H1 (cell line): Measurements from ENCODE around the gene CRISPLD2. TPM values are rescaled to one million over a fixed set of nuclear protein-coding genes. Genes with fewer than 3 reads are reported as not detected.

Experiments
- CTCF ChIA-PET: fragments of 300-600 bp; sonication (Branson Sonifier 250); formaldehyde crosslinking; loops from one replicate; lab custom pipeline; 2021; ENCODE audit not compliant: partially characterized antibody; lab: Charles Lee
- POLR2A ChIA-PET: fragments of 300-600 bp; sonication (Branson Sonifier 250); formaldehyde crosslinking; loops from one replicate; lab custom pipeline; 2021; ENCODE audit warnings: inconsistent platforms; ENCODE audit not compliant: partially characterized antibody; lab: Charles Lee
- DNase-seq, 2 experiments: peaks; one replicate each; pipeline versions ENCODE4 v3.0.0 to v3.0.0-alpha.2; 2010 to 2022; ENCODE audit warnings: low spot score in 2 of 2, low read depth in 1 of 2, mixed read lengths in 1 of 2
- FAIRE-seq: peaks from 2 replicates; lab custom pipeline; 2011; peaks lifted over from hg19 to GRCh38; lab: Jason Lieb, UNC
- H2AFZ ChIP-seq: 2 replicates; pipeline ENCODE4 v1.8.1; 2012; ENCODE audit warnings: low read length, inconsistent platforms
- H2AK5ac ChIP-seq: 2 replicates; pipeline ENCODE4 v1.6.1; 2013; ENCODE audit warnings: low read depth, low read length
- H2BK120ac ChIP-seq: replicated peaks from 2 replicates; pipeline ENCODE3; 2013; ENCODE audit warnings: low read depth, low read length, inconsistent platforms
- H2BK12ac ChIP-seq: 2 replicates; pipeline ENCODE4 v1.6.1; 2013; ENCODE audit warnings: low read depth, low read length
- H2BK15ac ChIP-seq: 2 replicates; pipeline ENCODE4 v1.6.1; 2013; ENCODE audit warnings: low read length
- H2BK20ac ChIP-seq: 2 replicates; pipeline ENCODE4 v1.6.1; 2013; ENCODE audit warnings: low read length
- H2BK5ac ChIP-seq: 2 replicates; pipeline ENCODE4 v1.6.1; 2013; ENCODE audit warnings: low read depth, low read length
- H3K14ac ChIP-seq: 2 replicates; pipeline ENCODE4 v1.6.1; 2013; ENCODE audit warnings: inconsistent platforms; ENCODE audit not compliant: insufficient read length
- H3K18ac ChIP-seq: 2 replicates; pipeline ENCODE4 v1.6.1; 2013; ENCODE audit warnings: low read length; ENCODE audit errors: extremely low read depth
- H3K23ac ChIP-seq: 2 replicates; pipeline ENCODE4 v1.6.1; 2013; ENCODE audit warnings: inconsistent platforms; ENCODE audit not compliant: insufficient read length
- H3K23me2 ChIP-seq: 2 replicates; pipeline ENCODE4 v1.6.1; 2013; ENCODE audit warnings: low read depth, low read length
- H3K27ac ChIP-seq: 2 replicates; pipeline ENCODE4 v1.6.1; 2011; ENCODE audit warnings: low read depth, low read length, inconsistent platforms
- H3K27me3 ChIP-seq, 4 experiments: replicated peaks in 1 of 4; 1 replicate in 1 of 4; 2 replicates in 3 of 4; pipeline versions ENCODE4 v1.6.1 to v1.8.1; 2011 to 2013; ENCODE audit warnings: low read length in 3 of 4, mild to moderate bottlenecking in 3 of 4, inconsistent platforms in 2 of 4, mixed read lengths in 2 of 4, moderate library complexity in 1 of 4; ENCODE audit not compliant: control insufficient read depth in 3 of 4, insufficient read depth in 3 of 4; ENCODE audit errors: extremely low read depth in 1 of 4
- H3K36me3 ChIP-seq, 4 experiments: 2 replicates each; pipeline versions ENCODE4 v1.6.1 to v1.8.1; 2011 to 2013; ENCODE audit warnings: mild to moderate bottlenecking in 4 of 4, low read length in 3 of 4, moderate library complexity in 2 of 4, control low read depth in 1 of 4, inconsistent platforms in 1 of 4; ENCODE audit not compliant: insufficient read depth in 4 of 4, control insufficient read depth in 2 of 4
- H3K4ac ChIP-seq: replicated peaks from 2 replicates; pipeline ENCODE3; 2013; ENCODE audit warnings: low read length, low read depth, mixed read lengths, inconsistent platforms; ENCODE audit not compliant: insufficient read length
- H3K4me1 ChIP-seq, 4 experiments: replicated peaks in 1 of 4; 1 replicate in 1 of 4; 2 replicates in 3 of 4; pipeline versions ENCODE4 v1.6.1 to v1.8.1; 2011 to 2013; ENCODE audit warnings: low read length in 3 of 4, inconsistent platforms in 2 of 4, mixed read lengths in 1 of 4; ENCODE audit not compliant: insufficient read depth in 4 of 4, control insufficient read depth in 3 of 4
- H3K4me2 ChIP-seq, 2 experiments: 2 replicates each; pipeline versions ENCODE4 v1.6.1 to v1.8.1; 2011 to 2013; ENCODE audit warnings: low read depth in 2 of 2, low read length in 2 of 2, control low read depth in 1 of 2, inconsistent platforms in 1 of 2, mild to moderate bottlenecking in 1 of 2; ENCODE audit not compliant: insufficient read depth in 1 of 2
- H3K4me3 ChIP-seq, 4 experiments: fragments of 200-600, 300-600 bp in 1 of 4; sonication (generic), shearing (Covaris generic), sonication (Bioruptor Twin) in 1 of 4; 2 replicates each; pipeline versions ENCODE4 v1.5.1 to v1.8.1; 2011 to 2016; ENCODE audit warnings: low read length in 4 of 4, low read depth in 3 of 4, control low read depth in 2 of 4, inconsistent platforms in 2 of 4, mild to moderate bottlenecking in 2 of 4, mixed read lengths in 1 of 4, moderate library complexity in 1 of 4; ENCODE audit not compliant: insufficient read depth in 2 of 4; ENCODE audit errors: extremely low read depth in 1 of 4
- H3K56ac ChIP-seq: replicated peaks from 2 replicates; pipeline ENCODE3; 2013; ENCODE audit warnings: low read depth, mild to moderate bottlenecking, mixed read lengths, low read length, inconsistent platforms; ENCODE audit not compliant: insufficient read length
- H3K79me1 ChIP-seq: 2 replicates; pipeline ENCODE4 v1.6.1; 2013; ENCODE audit warnings: low read depth, low read length, control low read depth
- H3K79me2 ChIP-seq, 2 experiments: 2 replicates each; pipeline versions ENCODE4 v1.6.1 to v1.8.1; 2012 to 2013; ENCODE audit warnings: low read length in 2 of 2, mild to moderate bottlenecking in 2 of 2, inconsistent platforms in 1 of 2; ENCODE audit not compliant: insufficient read depth in 2 of 2, control insufficient read depth in 1 of 2
- H3K9ac ChIP-seq, 4 experiments: replicated peaks in 1 of 4; 1 replicate in 1 of 4; 2 replicates in 3 of 4; pipeline versions ENCODE4 v1.6.1 to v1.8.1; 2011 to 2013; ENCODE audit warnings: low read depth in 3 of 4, low read length in 3 of 4, control low read depth in 2 of 4, mild to moderate bottlenecking in 2 of 4, moderate library complexity in 2 of 4, inconsistent platforms in 1 of 4; ENCODE audit errors: extremely low read depth in 1 of 4
- H3K9me3 ChIP-seq, 2 experiments: 2 replicates each; pipeline versions ENCODE4 v1.6.1 to v1.8.1; 2012 to 2013; ENCODE audit warnings: mild to moderate bottlenecking in 2 of 2, moderate library complexity in 2 of 2, control low read depth in 1 of 2, inconsistent platforms in 1 of 2, low read depth in 1 of 2, low read length in 1 of 2, mixed read lengths in 1 of 2; ENCODE audit not compliant: insufficient read depth in 2 of 2
- H4K20me1 ChIP-seq, 2 experiments: replicated peaks in 1 of 2; 2 replicates each; pipeline versions ENCODE3 to v1.8.1; 2011 to 2013; ENCODE audit warnings: inconsistent platforms in 2 of 2, low read length in 2 of 2, mild to moderate bottlenecking in 1 of 2; ENCODE audit not compliant: insufficient read depth in 2 of 2, control insufficient read depth in 1 of 2
- H4K5ac ChIP-seq: 2 replicates; pipeline ENCODE4 v1.6.1; 2013; ENCODE audit warnings: low read length, low read depth, mixed read lengths, inconsistent platforms; ENCODE audit not compliant: insufficient read length
- H4K8ac ChIP-seq: 2 replicates; pipeline ENCODE4 v1.8.0; 2013; ENCODE audit warnings: mild to moderate bottlenecking, moderate library complexity, low read length, inconsistent platforms; ENCODE audit not compliant: insufficient read depth; ENCODE audit errors: extremely low read depth
- H4K91ac ChIP-seq: replicated peaks from 2 replicates; pipeline ENCODE3; 2013; ENCODE audit warnings: low read length, mixed read lengths, inconsistent platforms; ENCODE audit not compliant: insufficient read length
- HDAC2 ChIP-seq, 2 experiments: fragments of 300-600 bp in 1 of 2; sonication (generic) in 1 of 2; IDR thresholded peaks; 2 replicates each; pipeline ENCODE4 v1.6.1; 2011 to 2012; ENCODE audit warnings: low read depth in 2 of 2, low read length in 2 of 2, mild to moderate bottlenecking in 2 of 2, moderate library complexity in 2 of 2, borderline replicate concordance in 1 of 2, inconsistent platforms in 1 of 2
- RBBP5 ChIP-seq: IDR thresholded peaks from 2 replicates; pipeline ENCODE4 v1.7.1; 2012; ENCODE audit warnings: low read depth, mild to moderate bottlenecking, inconsistent platforms, low read length, moderate library complexity, borderline replicate concordance
- SIN3A ChIP-seq, 2 experiments: IDR thresholded peaks in 1 of 2; conservative IDR thresholded peaks in 1 of 2; 2 replicates each; pipeline ENCODE4 v1.6.1; 2011 to 2012; ENCODE audit warnings: low read length in 2 of 2, improper control_type of control experiment in 1 of 2, low read depth in 1 of 2, mild to moderate bottlenecking in 1 of 2
- WGBS, 2 experiments: shearing (Covaris generic) in 1 of 2; methylation state at CpG; one replicate each; pipeline versions ENCODE4 v1.1.6 to v1.1.7; 2013 to 2015; ENCODE audit warnings: low lambda C conversion rate in 2 of 2, mixed read lengths in 2 of 2, inconsistent platforms in 1 of 2, low coverage in 1 of 2, missing lambda C conversion rate in 1 of 2; ENCODE audit not compliant: insufficient replicate concordance in 2 of 2, insufficient coverage in 1 of 2, insufficient read length in 1 of 2; ENCODE audit errors: extremely low coverage in 1 of 2, missing lambda C conversion rate in 1 of 2; 5-methylcytosine and 5-hydroxymethylcytosine counted together
- polyA plus RNA-seq, 7 experiments: library from polyadenylated mRNA; depleted of rRNA in 3 of 7; stranded (reverse) in 5 of 7; unstranded in 2 of 7; fragments of >200 nt in 5 of 7; fragments of 200-250 nt in 2 of 7; gene quantifications; 1 replicate in 5 of 7; 2 replicates in 1 of 7; 4 replicates in 1 of 7; pipeline versions ENCODE4 v1.2.1 to v1.2.3, GENCODE V29; 2011 to 2013; ENCODE audit warnings: missing spikeins in 2 of 7, mixed read lengths in 2 of 7
- total RNA-seq: library from RNA; stranded (reverse); fragmentation: NEBNext Ultra II Directional; extraction: Animal tissue kit (Norgen Biotek cat#: 25700); gene quantifications from 2 replicates; pipeline ENCODE4 v1.2.1, GENCODE V29; 2021

Gene CRISPLD2
- total and polyA plus RNA-seq, 2 of the 8 experiments (the other 6 are each of a cell fraction or from before 2014, with no cell fraction given) = 2.7 to 5.1 TPM

DNA sequence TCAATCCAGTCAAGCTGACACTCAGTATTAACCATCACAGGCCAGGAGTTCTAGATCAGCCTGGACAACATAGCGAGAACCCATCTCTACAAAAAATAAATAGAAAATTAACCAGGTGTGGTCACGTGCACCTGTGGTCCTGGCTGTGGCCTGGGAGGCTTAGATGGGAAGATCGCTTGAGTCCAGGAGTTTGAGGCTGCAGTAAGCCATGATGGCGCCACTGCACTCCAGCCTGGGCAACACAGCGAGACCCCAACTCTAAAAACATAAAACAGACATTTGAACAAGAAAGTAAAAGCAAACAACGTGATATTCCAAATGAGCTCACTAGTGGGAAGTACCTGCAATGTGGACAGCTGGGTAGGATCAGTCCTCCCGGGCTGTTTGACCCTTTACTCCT lies 41.9 kb downstream of the CRISPLD2 start:
- no peaks in the 10 kb centered on the region for H3K36me3 ChIP-seq
- H4K20me1 ChIP-seq = no peaks in the 10 kb centered on the region
- H3K14ac ChIP-seq = no peak overlapping the region
- no peak overlapping the region for H4K91ac ChIP-seq
- no peaks in the 10 kb centered on the region for H3K79me2 ChIP-seq
- no peak overlapping the region for H3K18ac ChIP-seq
- no peak overlapping the region for H4K5ac ChIP-seq
- H3K4me2 ChIP-seq = no peak overlapping the region
- no peak for TF ChIP-seq RBBP5
- no peak for TF ChIP-seq HDAC2 (IDR thresholded peaks at IDR 0.05; ENCODE audit: borderline replicate concordance in 1 of 2, low read depth in 2 of 2, low read length in 2 of 2)
- TF ChIP-seq SIN3A (conservative IDR thresholded peaks at IDR 0.05 in 1 of 2, IDR thresholded peaks at IDR 0.05 in 1 of 2; ENCODE audit: low read depth in 1 of 2, low read length in 2 of 2) = no peak
- no peak overlapping the region for H2BK5ac ChIP-seq
- H3K9me3 ChIP-seq = peaks cover 4 to 7% of the 10 kb centered on the region in 2 experiments; a peak in 3 of 4 replicates
- no peak overlapping the region for H3K9ac ChIP-seq
- ChIA-PET CTCF (interaction anchor here (0.6 to 1.2 kb wide), 2 partner anchors 66 to 496 kb away, joined by 3 read pairs; no protein-coding TSS in a partner anchor), POLR2A (no interaction called here)
- H2AK5ac ChIP-seq = no peak overlapping the region
- H3K27me3 ChIP-seq = no peaks in the 10 kb centered on the region
- no peak overlapping the region for H2BK12ac ChIP-seq
- H3K23me2 ChIP-seq = no peaks in the 10 kb centered on the region; the same call in 1 of the 2 replicates
- no peak overlapping the region for H2BK15ac ChIP-seq
- DNase-seq (no peak), FAIRE-seq (no peak)
- H3K79me1 ChIP-seq = no peaks in the 10 kb centered on the region
- H3K4me3 ChIP-seq = no peak overlapping the region
- H3K27ac ChIP-seq = no peak overlapping the region
- H3K56ac ChIP-seq = no peak overlapping the region
- H3K23ac ChIP-seq = no peak overlapping the region
- no peak overlapping the region for H4K8ac ChIP-seq
- no peak overlapping the region for H2BK20ac ChIP-seq
- no peaks in the 10 kb centered on the region for H3K4me1 ChIP-seq
- no peak overlapping the region for H2BK120ac ChIP-seq
- 90% methylated on average over 7 of the region's 7 CpGs; no CpG with 5 or more reads in 1 of the 2 experiments for WGBS, 2 experiments
- H3K4ac ChIP-seq = no peak overlapping the region
- H2AFZ ChIP-seq = no peak overlapping the region
